GM12875 (cell line): Measurements from ENCODE around the gene LRRK1.

Experiments
- H3K4me3 ChIP-seq: one replicate; pipeline ENCODE4 v1.5.1; 2011; ENCODE audit warnings: low read depth, low read length, control low read depth
- TF ChIP-seq, protein P1 (sequence below): IDR thresholded peaks from 2 replicates; pipeline ENCODE4 v1.5.1; 2011; ENCODE audit warnings: low read depth, mild to moderate bottlenecking, control low read depth, inconsistent platforms, low read length, moderate library complexity, borderline replicate concordance; ENCODE audit not compliant: insufficient read depth

LRRK1 gene

DNA sequence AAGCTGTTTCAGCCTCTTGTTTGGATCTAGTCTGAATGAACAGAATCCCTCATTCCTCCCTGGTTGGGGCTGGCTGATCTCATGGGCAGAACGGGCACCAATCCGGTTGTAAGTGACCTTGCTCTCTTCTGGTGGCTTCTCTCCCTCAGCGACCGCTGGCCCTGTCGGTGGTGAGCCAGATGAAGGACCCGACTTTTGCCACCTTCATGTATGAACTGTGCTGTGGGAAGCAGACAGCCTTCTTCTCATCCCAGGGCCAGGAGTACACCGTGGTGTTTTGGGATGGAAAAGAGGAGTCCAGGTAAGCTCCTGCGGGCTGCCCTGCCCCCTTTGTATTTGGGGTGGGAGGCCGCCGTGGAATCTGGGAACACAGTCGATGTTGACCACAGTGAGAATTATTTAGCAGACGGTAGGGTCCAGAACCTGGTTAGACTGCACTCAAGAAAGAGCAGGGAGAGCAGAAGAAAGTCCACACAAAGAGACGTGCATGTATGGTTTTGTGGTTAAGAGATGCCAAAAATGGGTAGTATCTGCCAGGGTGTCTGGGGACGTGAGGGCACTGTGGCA, 138.8 kb downstream of the LRRK1 start:
- no peak overlapping the region for H3K4me3 ChIP-seq
- TF ChIP-seq, protein P1, sequence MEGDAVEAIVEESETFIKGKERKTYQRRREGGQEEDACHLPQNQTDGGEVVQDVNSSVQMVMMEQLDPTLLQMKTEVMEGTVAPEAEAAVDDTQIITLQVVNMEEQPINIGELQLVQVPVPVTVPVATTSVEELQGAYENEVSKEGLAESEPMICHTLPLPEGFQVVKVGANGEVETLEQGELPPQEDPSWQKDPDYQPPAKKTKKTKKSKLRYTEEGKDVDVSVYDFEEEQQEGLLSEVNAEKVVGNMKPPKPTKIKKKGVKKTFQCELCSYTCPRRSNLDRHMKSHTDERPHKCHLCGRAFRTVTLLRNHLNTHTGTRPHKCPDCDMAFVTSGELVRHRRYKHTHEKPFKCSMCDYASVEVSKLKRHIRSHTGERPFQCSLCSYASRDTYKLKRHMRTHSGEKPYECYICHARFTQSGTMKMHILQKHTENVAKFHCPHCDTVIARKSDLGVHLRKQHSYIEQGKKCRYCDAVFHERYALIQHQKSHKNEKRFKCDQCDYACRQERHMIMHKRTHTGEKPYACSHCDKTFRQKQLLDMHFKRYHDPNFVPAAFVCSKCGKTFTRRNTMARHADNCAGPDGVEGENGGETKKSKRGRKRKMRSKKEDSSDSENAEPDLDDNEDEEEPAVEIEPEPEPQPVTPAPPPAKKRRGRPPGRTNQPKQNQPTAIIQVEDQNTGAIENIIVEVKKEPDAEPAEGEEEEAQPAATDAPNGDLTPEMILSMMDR = no peak

DNA sequence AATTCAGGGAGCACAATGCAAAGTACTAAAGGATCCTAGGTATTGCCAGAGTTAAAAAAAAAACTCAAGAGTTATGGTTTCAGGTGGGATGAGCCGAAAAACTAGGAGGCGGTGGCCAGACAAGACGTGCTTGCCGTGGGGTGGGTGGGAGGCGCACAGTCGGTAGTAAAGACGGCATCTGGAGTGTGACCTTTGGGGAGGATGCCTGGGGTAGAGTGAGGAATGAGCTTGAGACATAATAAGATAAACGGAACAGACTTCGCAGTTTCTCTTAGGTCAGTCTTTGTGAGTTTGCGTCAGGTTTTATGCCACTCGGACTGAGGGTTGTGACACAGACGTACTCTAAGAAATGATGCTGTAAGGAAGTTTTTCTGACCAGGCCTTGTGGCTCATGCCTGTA, 139.6 kb downstream of the LRRK1 start:
- no peak overlapping the region for H3K4me3 ChIP-seq
- TF ChIP-seq, protein P1 = no peak

DNA sequence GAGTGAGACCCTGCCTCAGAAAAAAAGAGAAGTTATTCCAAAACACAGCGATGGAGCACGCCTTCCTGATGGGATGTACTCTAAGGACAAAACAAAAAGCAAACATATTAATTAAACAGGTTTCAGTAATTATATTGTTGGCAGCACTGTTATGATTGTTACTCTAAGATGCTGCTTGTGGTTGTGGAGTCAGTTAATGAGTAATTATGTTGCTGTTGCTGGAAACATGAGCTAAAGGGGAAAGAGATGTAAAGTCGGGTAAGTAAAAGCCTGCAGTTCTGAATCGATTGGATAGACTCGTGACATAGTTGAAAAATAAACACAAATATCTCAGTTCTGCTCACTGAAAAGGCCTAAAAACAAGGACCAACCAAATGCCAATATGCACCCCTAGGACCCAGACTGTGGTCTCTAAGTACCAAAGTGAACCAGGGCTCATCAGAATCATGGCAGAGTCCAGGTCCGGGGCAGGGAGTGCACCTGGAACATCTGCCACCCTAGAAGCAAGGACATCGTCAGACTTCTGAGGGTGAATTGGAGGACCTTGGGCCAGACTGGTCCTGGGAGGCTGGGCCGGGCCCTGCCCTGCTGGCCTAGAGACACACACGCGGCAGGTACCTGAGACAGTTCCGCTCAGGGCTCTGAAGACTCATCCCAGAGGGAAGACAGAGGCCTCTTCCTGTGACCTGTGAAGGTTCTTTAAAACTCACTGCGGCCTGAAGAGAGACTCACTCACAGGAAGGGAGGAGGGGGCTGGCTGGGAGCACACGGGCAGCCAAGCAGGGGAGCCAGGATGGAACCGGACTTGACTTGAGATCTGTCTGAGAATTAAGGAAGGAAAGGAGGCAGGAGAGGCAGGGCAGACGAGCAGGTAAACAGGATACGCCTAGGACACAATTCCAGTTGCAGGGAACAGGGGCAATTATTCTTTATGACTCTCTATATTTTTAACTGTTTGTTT, 140.5 kb downstream of the LRRK1 start:
- H3K4me3 ChIP-seq = no peak overlapping the region
- TF ChIP-seq, protein P1 = no peak

DNA sequence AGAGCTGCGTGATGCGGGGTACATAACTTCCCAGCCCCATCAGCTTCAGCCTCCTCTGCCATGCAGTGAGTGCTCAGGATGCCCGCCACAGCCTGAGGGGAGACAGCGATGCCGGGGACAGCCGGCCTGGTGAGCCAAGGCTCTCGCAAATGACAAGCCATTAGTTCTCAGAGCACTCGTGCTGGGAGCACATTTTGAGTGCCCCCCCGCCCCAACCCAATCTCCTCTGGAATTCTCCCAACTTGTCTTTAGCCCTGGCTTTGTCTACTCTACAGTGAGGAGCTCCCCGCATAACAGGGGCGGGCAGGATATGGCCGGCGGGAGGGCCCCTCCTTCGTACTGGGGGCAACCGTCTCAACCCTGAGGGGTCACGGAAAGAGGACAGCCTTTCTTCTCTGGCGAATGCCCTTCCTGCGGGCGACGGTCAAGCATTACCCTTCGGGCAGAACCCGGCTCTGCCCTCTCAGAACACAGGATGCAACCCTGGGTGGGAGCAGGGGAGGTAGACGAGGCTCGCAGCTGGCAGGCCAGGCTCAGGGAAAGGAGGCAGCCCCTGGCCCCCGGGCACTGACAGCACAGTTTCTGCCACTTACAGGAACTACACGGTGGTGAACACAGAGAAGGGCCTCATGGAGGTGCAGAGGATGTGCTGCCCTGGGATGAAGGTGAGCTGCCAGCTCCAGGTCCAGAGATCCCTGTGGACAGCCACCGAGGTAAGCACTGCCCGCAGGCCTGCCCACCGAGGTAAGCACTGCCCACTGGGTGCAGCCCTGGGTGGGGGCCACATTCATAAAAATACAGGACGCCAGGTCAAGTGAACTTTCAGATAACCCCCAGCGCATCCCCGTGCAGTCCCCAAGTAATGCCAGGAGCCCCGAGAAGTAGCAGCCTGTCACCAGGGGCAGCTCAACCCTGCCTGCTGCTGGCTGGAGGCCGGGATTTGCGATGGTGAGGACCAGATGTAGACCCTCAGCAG, 141.7 kb downstream of the LRRK1 start:
- no peak overlapping the region for H3K4me3 ChIP-seq
- TF ChIP-seq, protein P1 = no peak

DNA sequence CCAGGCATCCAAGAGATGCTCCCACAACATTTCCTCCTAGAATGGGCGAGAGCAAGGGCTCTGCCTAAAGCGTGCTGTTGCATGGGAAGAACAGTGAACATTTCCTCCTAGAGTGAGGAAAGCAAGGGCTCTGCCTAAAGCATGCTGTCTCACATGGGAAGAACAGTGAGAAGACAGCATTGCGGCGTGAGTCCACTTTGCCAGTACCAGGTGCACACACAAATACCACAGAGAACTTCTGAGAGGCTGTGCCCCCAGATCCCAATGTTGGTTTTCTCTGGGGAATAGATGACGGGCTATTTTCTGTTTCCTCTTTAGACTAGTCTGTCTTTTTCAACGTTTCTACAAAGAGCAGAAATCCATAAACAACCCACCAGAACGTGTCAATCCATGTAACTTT, 142.9 kb downstream of the LRRK1 start:
- TF ChIP-seq, protein P1 = no peak
- no peak overlapping the region for H3K4me3 ChIP-seq

DNA sequence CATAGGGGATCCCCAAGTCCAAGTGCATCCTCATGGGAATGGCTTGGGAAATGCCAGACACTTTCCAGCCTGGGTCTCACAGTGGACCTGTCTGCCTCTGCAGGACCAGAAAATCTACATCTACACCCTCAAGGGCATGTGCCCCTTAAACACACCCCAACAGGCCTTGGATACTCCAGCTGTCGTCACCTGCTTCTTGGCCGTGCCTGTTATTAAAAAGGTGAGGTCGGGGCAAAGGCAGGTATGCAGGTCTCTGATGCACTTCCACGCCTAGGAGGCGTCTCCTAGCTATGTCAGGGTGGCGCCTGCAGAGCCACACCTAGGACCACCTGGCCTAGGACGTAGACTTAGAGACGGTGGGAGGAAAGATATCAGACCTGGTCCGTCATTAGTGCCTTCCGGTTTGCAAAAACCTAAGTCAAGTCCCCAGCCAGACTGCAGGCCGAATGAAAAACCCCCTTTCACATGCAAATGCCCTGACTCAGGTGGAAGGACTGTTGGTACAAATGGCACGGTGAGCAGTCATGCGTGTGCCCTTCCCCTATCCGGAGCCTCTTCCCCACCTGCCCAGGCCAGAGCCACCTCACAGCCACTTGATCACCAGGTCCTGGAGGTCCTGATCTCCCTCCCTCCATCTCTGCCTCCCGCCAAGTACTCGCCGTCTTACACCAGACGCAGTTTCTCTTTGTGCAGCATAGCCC, 143.5 kb downstream of the LRRK1 start:
- TF ChIP-seq, protein P1 = no peak
- no peak overlapping the region for H3K4me3 ChIP-seq
